ENCODE data around the gene OLFM4. TPM values are rescaled to one million over a fixed set of nuclear protein-coding genes. Genes with fewer than 3 reads are reported as not detected.

OLFM4 gene
- polyA plus RNA-seq (ENCODE audit: insufficient read length in 3 of 3): under 1 TPM; 0.40 to 0.69 (median 0.65) TPM

GRCh38 chr13:53028637-53029203 lies at the start of gene OLFM4:
Gene OLFM4, plus strand, starts transcription at chr13:53028813. Its CDS starts 24 bp downstream, at chr13:53028837.
- DNase-seq (ENCODE audit: low read depth in 3 of 3, low spot score in 2 of 3): no peak

GRCh38 chr13:52978989-52979388 lies 49.6 kb upstream of the OLFM4 start:
- no peak for DNase-seq (ENCODE audit: low read depth in 3 of 3, low spot score in 2 of 3)

- no peak for DNase-seq (ENCODE audit: low read depth in 3 of 3, low spot score in 2 of 3)
Measured at GRCh38 chr13:52980695-52981094, 47.9 kb upstream of the OLFM4 start.

- DNase-seq (ENCODE audit: low read depth in 3 of 3, low spot score in 2 of 3): no peak
Measured at GRCh38 chr13:52983836-52984235, 44.8 kb upstream of the OLFM4 start.

GRCh38 chr13:52984881-52985363 lies 43.7 kb upstream of the OLFM4 start:
- DNase-seq (ENCODE audit: low read depth in 3 of 3, low spot score in 2 of 3): no peak

- no peak for DNase-seq (ENCODE audit: low read depth in 3 of 3, low spot score in 2 of 3)
Measured at GRCh38 chr13:52991344-52992020, 37.1 kb upstream of the OLFM4 start.

- no peak for DNase-seq (ENCODE audit: low read depth in 3 of 3, low spot score in 2 of 3)
Measured at GRCh38 chr13:52992110-52992509, 36.5 kb upstream of the OLFM4 start.

- no peak for DNase-seq (ENCODE audit: low read depth in 3 of 3, low spot score in 2 of 3)
Measured at GRCh38 chr13:52994051-52994450, 34.6 kb upstream of the OLFM4 start.

GRCh38 chr13:52994865-52995264 lies 33.7 kb upstream of the OLFM4 start:
- no peak for DNase-seq (ENCODE audit: low read depth in 3 of 3, low spot score in 2 of 3)

- DNase-seq (ENCODE audit: low read depth in 3 of 3, low spot score in 2 of 3): no peak
Measured at GRCh38 chr13:52995946-52996345, 32.7 kb upstream of the OLFM4 start.

GRCh38 chr13:52997951-52998876 lies 30.4 kb upstream of the OLFM4 start:
- DNase-seq (ENCODE audit: low read depth in 3 of 3, low spot score in 2 of 3): no peak

- no peak for DNase-seq (ENCODE audit: low read depth in 3 of 3, low spot score in 2 of 3)
Measured at GRCh38 chr13:52999093-52999696, 29.4 kb upstream of the OLFM4 start.

- no peak for DNase-seq (ENCODE audit: low read depth in 3 of 3, low spot score in 2 of 3)
Measured at GRCh38 chr13:53001444-53002225, 27.0 kb upstream of the OLFM4 start.

GRCh38 chr13:53004573-53004972 lies 24.0 kb upstream of the OLFM4 start:
- DNase-seq (ENCODE audit: low read depth in 3 of 3, low spot score in 2 of 3): no peak

- peak in 1 of 3 donors; percentile 9 for DNase-seq (ENCODE audit: low read depth in 3 of 3, low spot score in 2 of 3)
Measured at GRCh38 chr13:53005626-53006025, 23.0 kb upstream of the OLFM4 start.

GRCh38 chr13:53007872-53008271 lies 20.7 kb upstream of the OLFM4 start:
- DNase-seq (ENCODE audit: low read depth in 3 of 3, low spot score in 2 of 3): no peak

- DNase-seq (ENCODE audit: low read depth in 3 of 3, low spot score in 2 of 3): no peak
Measured at GRCh38 chr13:53010374-53011105, 18.1 kb upstream of the OLFM4 start.

- no peak for DNase-seq (ENCODE audit: low read depth in 3 of 3, low spot score in 2 of 3)
Measured at GRCh38 chr13:53012707-53013106, 15.9 kb upstream of the OLFM4 start.

- DNase-seq (ENCODE audit: low read depth in 3 of 3, low spot score in 2 of 3): no peak
Measured at GRCh38 chr13:53013113-53013512, 15.5 kb upstream of the OLFM4 start.
